ENCODE measurements around the gene XIAP. TPM values are rescaled to one million over a fixed set of nuclear protein-coding genes. Genes with fewer than 3 reads are reported as not detected.

Gene XIAP
- 40.7 and 41.0 TPM in 2 replicates for total RNA-seq

GRCh38 chrX:123859846-123860838 is at the start of gene XIAP:
TSS of gene XIAP (plus strand) at chrX:123860053. CDS start at chrX:123885663, 25,610 bp downstream.

GRCh38 chrX:123961268-123962005 is 101.6 kb downstream of the XIAP start, which contains the start of gene STAG2:
TSS of gene STAG2 (plus strand) at chrX:123961706. CDS start at chrX:124022628, 60,922 bp downstream.

Other genes with a start within 250 kb of the XIAP start
- gene THOC2, start 127.0 kb upstream of the XIAP start, total RNA-seq, result 52.3 and 70.4 TPM in 2 replicates
- gene STAG2, start 101.7 kb downstream of the XIAP start, total RNA-seq, result 82.2 and 86.4 TPM in 2 replicates